ENCODE data around the gene LIMCH1. TPM values are rescaled to one million over a fixed set of nuclear protein-coding genes. Genes with fewer than 3 reads are reported as not detected.

LIMCH1 gene
- total RNA-seq, 3 donors from 2014 or later (not counting 1 experiment from before 2014, with no cell fraction given): 0.05 TPM; not detected in 2

GRCh38 chr4:41541687-41542094 lies 3.7 kb downstream of the LIMCH1 start:
- H3K4me1 Mint-ChIP-seq: no peaks in the 10 kb centered on the region
- DNase-seq (no peak), ATAC-seq (no peak)
- Histone ChIP-seq H3K27ac (ENCODE audit: low read length) (no peak overlapping the region), H3K9me3 (ENCODE audit: control insufficient read depth, insufficient read depth, low read length) (no peaks in the 10 kb centered on the region), H3K27me3 (ENCODE audit: control insufficient read depth, insufficient read depth, low read length) (no peaks in the 10 kb centered on the region), H3K4me1 (ENCODE audit: control insufficient read depth, insufficient read depth, low read length) (no peaks in the 10 kb centered on the region), H3K4me3 (ENCODE audit: low read length) (no peak overlapping the region), H3K36me3 (ENCODE audit: control insufficient read depth, insufficient read depth, low read length) (no peaks in the 10 kb centered on the region)
- no peaks in the 10 kb centered on the region for H3K36me3 Mint-ChIP-seq
- no peak overlapping the region for H3K4me3 Mint-ChIP-seq
- no peak for TF ChIP-seq CTCF (IDR thresholded peaks at IDR 0.05)
- 91% methylated on average over 7 of the region's 7 CpGs for WGBS (ENCODE audit: insufficient coverage)
- no peaks in the 10 kb centered on the region for H3K27me3 Mint-ChIP-seq (ENCODE audit: low read depth in 2 of 2)
- no peak overlapping the region for H3K27ac Mint-ChIP-seq
- intact Hi-C loops (cut with micrococcal nuclease): no loop called here
- H3K9me3 Mint-ChIP-seq: peaks cover 5 to 9% of the 10 kb centered on the region in 2 donors

GRCh38 chr4:41542526-41543275 lies 4.7 kb downstream of the LIMCH1 start:
- intact Hi-C loops (cut with micrococcal nuclease): no loop called here
- no peak overlapping the region for H3K4me3 ChIP-seq (ENCODE audit: low read length)
- no peak for DNase-seq
- Mint-ChIP-seq H3K27ac (no peak overlapping the region), H3K4me1 (no peaks in the 10 kb centered on the region), H3K9me3 (peaks cover 5 to 9% of the 10 kb centered on the region in 2 donors), H3K36me3 (no peaks in the 10 kb centered on the region), H3K4me3 (no peak overlapping the region), H3K27me3 (ENCODE audit: low read depth in 2 of 2) (no peaks in the 10 kb centered on the region)
- WGBS (ENCODE audit: insufficient coverage): 82% methylated on average over 3 of the region's 5 CpGs
- no peaks in the 10 kb centered on the region for H3K27me3 ChIP-seq (ENCODE audit: control insufficient read depth, insufficient read depth, low read length)
- H3K9me3 ChIP-seq (ENCODE audit: control insufficient read depth, insufficient read depth, low read length): no peaks in the 10 kb centered on the region
- H3K27ac ChIP-seq (ENCODE audit: low read length): no peak overlapping the region
- no peaks in the 10 kb centered on the region for H3K36me3 ChIP-seq (ENCODE audit: control insufficient read depth, insufficient read depth, low read length)
- ATAC-seq: no peak
- TF ChIP-seq CTCF (IDR thresholded peaks at IDR 0.05): no peak
- no peaks in the 10 kb centered on the region for H3K4me1 ChIP-seq (ENCODE audit: control insufficient read depth, insufficient read depth, low read length)

- ATAC-seq: no peak
- Histone ChIP-seq H3K36me3 (ENCODE audit: control insufficient read depth, insufficient read depth, low read length) (no peaks in the 10 kb centered on the region), H3K9me3 (ENCODE audit: control insufficient read depth, insufficient read depth, low read length) (no peaks in the 10 kb centered on the region), H3K27me3 (ENCODE audit: control insufficient read depth, insufficient read depth, low read length) (no peaks in the 10 kb centered on the region), H3K27ac (ENCODE audit: low read length) (no peak overlapping the region), H3K4me3 (ENCODE audit: low read length) (no peak overlapping the region), H3K4me1 (ENCODE audit: control insufficient read depth, insufficient read depth, low read length) (no peaks in the 10 kb centered on the region)
- TF ChIP-seq CTCF (IDR thresholded peaks at IDR 0.05): no peak
- H3K27ac Mint-ChIP-seq: no peak overlapping the region
- H3K9me3 Mint-ChIP-seq: peaks cover 5 to 9% of the 10 kb centered on the region in 2 donors
- H3K4me3 Mint-ChIP-seq: no peak overlapping the region
- H3K4me1 Mint-ChIP-seq: no peaks in the 10 kb centered on the region
- 68% methylated on average over 4 of the region's 6 CpGs for whole genome bisulfite sequencing (ENCODE audit: insufficient coverage)
- no peak for DNase-seq
- H3K36me3 Mint-ChIP-seq: no peaks in the 10 kb centered on the region
- intact Hi-C loops (cut with micrococcal nuclease): no loop called here
- H3K27me3 Mint-ChIP-seq (ENCODE audit: low read depth in 2 of 2): no peaks in the 10 kb centered on the region
Measured at GRCh38 chr4:41545238-41545637, 7.3 kb downstream of the LIMCH1 start.

GRCh38 chr4:41546638-41547037 lies 8.7 kb downstream of the LIMCH1 start:
- no peak overlapping the region for H3K4me3 ChIP-seq (ENCODE audit: low read length)
- Mint-ChIP-seq H3K27ac (no peak overlapping the region), H3K9me3 (peaks cover 5 to 6% of the 10 kb centered on the region in 2 donors), H3K36me3 (no peaks in the 10 kb centered on the region), H3K27me3 (ENCODE audit: low read depth in 2 of 2) (no peaks in the 10 kb centered on the region), H3K4me1 (no peaks in the 10 kb centered on the region), H3K4me3 (no peak overlapping the region)
- intact Hi-C loops (cut with micrococcal nuclease): no loop called here
- ATAC-seq: no peak
- no peak for DNase-seq
- no peak overlapping the region for H3K27ac ChIP-seq (ENCODE audit: low read length)
- no peak for TF ChIP-seq CTCF (IDR thresholded peaks at IDR 0.05)
- no peaks in the 10 kb centered on the region for H3K9me3 ChIP-seq (ENCODE audit: control insufficient read depth, insufficient read depth, low read length)
- H3K27me3 ChIP-seq (ENCODE audit: control insufficient read depth, insufficient read depth, low read length): no peaks in the 10 kb centered on the region
- H3K4me1 ChIP-seq (ENCODE audit: control insufficient read depth, insufficient read depth, low read length): no peaks in the 10 kb centered on the region
- no CpG with 5 or more reads among the region's 2 CpGs for WGBS (ENCODE audit: insufficient coverage)
- no peaks in the 10 kb centered on the region for H3K36me3 ChIP-seq (ENCODE audit: control insufficient read depth, insufficient read depth, low read length)
